GM21515 (cell line): Measurements from ENCODE around the gene CDV3.
A peak's percentile ranks its signal among the peaks of the same experiment; 100 is the strongest.
"Not testable (repeated sequence)": the region's sequence is repeated elsewhere in the genome, so short reads cannot be mapped to it uniquely, and the experiment has no call there.

Experiments used
- ATAC-seq: cut with Tn5 transposase; IDR thresholded peaks from one replicate; pipeline ENCODE4 v1.9.1; 2021; ENCODE audit not compliant: unreplicated experiment

CDV3 gene, protein sequence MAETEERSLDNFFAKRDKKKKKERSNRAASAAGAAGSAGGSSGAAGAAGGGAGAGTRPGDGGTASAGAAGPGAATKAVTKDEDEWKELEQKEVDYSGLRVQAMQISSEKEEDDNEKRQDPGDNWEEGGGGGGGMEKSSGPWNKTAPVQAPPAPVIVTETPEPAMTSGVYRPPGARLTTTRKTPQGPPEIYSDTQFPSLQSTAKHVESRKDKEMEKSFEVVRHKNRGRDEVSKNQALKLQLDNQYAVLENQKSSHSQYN

GRCh38 chr3:133573629-133574194, at the start of gene CDV3:
CDV3 (plus strand) TSS chr3:133573686; CDS start chr3:133574045, 359 bp downstream.
- peak; percentile 19 for ATAC-seq

DNA sequence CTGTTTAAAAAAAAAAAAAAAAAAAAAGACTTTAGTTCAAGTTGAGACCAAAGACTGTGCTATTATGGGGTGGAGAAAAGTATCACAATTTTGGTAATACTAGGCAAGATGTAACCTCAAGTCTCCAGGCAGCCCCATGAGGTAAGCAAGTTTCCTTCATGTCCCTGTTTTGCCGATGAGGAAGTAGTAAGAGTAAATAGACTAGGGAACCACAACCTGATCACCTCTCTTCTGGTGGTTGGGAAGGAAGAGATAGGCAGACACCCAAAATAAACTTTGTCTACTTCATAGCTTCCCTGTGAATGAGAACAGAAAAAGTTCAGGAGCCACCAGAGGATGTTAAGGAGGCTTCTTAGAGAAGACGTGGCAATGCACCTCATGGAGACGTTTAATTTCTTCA, 49.7 kb upstream of the CDV3 start:
- not testable (repeated sequence) for ATAC-seq

- ATAC-seq, result no peak
Observed at GRCh38 chr3:133525435-133525834, 48.1 kb upstream of the CDV3 start.

DNA sequence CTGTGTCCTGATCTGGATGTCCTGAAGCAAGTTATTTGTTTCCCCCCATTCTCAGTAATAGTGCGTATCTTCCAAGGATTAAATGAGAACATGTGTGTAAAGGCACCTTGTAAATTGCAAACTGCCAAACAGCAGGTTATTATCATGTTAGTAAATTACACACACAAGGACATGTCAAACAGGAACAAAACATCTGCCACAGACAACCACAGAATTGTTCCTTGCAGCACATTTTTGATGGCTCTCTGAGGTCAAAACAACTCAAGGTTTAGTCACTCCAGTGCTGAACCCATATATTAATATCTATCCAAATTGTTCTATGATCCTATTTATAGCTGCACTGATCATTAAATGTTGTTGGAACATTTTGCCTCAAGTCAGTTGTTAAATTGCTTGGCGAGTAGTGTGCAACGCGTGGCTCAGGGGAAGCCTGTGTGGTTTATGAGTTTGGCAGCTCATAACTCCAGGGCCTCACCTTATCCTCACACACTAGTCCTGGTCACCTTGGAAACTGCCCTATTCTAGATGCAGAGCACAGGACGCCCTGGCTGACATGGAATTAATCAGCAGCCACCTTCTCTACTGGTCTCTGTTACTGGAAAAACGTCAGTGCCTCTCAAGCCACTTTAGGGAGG, 46.3 kb upstream of the CDV3 start:
- ATAC-seq, result no peak

DNA sequence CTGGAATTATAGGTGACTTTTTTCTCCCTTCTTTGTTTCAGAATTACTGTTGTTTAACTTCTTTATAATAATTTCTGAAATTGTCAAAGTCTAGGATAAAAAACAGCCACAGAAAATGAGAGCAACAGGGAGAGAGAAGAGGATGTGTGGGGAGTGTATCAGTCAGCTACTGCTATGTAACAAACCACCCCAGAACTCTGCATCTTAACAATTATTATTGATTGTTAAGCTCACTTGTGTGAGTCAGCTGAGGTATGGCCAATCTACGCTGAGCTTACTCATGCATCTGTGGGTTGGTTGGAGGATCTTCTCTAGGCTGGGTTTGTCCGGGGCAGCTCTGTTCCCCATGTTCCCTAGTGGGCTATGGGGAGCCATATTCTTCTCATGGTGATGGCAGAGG, 43.7 kb upstream of the CDV3 start:
- ATAC-seq, result no peak

DNA sequence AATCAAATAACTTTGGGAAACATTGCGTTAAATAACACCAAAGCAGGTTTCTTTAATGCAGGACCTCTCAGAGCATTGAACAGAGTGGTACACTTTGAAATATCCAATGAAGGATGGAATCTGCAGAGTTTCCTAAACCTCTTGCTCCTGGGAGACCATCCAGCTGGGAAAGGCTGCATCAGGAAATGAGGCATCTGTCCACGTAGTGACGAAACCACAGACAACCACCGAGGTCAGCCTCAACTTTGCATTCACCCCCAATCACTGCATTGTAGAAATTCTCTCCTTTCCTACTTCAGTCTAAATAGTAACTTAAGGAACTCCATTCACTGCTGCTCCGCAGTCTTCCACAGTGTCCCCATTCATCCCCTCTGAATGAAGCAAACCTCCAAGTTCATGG, 41.5 kb upstream of the CDV3 start:
- no peak for ATAC-seq

DNA sequence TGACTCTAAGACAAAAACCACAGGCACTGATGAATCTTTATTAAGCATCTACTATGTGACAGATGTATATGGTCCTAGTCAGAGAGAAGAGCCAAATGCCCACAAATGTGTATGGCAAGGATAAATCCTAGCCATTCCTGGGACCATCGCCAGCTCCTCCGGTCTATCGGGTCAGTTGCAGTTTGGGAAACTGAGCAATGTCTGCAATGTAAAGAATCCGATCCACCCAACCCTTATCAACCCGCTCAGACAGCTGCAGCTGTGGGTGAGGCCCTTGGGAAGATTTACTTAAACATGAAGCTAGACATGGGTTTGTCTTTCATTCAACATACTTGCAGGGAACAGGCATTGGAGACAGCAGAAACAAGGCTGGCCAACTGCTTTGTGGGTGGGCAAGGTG, 40.5 kb upstream of the CDV3 start:
- ATAC-seq, result no peak

GRCh38 chr3:133535971-133536881, 37.3 kb upstream of the CDV3 start:
- ATAC-seq, result no peak

DNA sequence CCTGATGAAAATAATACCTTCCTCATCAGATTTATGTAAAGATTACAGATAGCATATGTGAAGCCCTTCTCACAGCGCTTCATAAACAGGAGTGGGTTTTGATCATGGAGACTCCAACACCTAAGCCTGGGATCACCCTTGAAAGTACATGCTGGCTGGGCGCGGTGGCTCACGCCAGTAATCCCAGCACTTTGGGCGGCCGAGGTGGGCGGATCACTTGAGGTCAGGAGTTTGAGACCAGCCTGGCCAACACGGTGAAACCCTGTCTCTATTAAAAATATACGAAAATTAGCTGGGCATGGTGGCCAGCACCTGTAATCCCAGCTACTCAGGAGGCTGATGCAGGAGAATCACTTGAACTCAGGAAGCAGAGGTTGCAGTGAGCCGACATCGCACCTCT, 36.4 kb upstream of the CDV3 start:
- ATAC-seq, result not testable (repeated sequence)

DNA sequence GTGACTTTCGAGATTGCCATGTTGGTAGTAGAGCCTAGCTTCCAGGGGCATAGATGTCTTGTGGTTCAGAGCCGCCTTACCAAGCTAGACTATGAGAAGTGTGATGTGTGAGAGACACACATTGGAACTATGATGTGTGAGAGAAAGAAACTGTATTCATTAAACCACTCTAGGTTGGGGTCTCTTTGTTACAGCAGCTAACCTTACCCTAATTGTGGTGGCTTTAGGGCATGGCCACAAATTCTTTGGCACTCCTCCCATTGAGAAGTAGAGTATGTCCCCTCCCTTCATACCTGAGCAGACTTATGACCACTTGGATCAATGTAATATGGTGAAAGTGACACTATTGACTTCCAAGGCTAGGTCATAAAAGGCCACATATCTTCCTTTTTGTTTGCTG, 35.3 kb upstream of the CDV3 start:
- ATAC-seq, result no peak

DNA sequence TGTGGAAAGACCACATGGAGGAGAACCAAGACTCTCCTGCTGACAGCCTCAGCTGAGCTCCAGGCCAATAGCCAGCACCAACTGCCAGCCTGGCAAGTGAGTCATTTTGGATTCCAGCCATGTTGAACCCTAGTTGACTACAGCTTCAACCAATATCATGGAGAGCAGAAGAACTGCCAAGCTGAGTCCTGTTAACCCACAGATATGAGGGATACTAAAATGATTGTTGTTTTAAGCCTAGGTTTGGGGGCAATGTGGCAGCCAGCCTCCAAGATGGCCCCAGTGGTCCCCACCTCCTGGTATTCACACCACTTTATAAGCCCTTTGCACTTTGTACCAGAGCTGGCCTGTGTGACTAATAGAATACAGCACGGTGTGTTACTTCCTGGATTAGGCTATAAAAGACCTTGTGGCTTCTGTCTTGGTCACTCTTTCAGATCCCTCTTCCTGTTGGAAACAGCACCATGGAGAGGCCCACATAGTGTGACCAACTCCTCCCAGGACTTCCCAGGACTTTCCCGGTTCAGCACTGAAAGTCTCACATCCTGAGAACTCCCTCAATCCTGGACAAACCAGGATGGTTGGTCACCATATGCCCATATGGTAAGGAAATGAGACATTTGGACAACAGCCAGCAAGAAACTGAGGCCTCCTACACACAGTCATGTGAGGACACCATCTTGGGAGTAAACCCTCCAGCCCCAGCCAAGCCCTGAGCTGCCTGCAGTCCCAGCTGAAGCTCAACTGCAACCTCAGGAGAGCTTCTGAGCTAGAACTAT, 32.4 kb upstream of the CDV3 start:
- ATAC-seq, result peak; percentile 67

GRCh38 chr3:133542871-133543270, 30.6 kb upstream of the CDV3 start:
- ATAC-seq, result no peak

DNA sequence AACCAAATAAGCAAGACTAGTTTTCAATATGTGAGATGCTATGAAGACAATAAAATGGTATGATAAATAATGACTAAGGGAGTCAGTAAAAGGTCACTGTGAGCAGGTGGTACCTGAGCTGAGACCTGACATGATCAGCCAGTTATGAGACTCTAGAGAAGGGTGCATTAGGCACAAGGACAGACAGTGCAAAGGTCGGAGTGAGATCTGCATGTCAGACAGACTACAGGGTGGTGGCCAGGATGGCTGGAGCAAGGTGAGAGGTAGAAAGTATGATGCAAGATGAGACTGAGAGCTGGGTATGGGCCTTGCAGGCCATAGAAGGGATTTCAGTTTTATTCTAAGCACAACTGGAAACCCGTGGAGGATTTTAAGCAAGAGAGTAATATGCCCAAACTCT, 28.5 kb upstream of the CDV3 start:
- ATAC-seq, result not testable (repeated sequence)

- ATAC-seq, result no peak
Observed at GRCh38 chr3:133547432-133548041, 25.9 kb upstream of the CDV3 start.

DNA sequence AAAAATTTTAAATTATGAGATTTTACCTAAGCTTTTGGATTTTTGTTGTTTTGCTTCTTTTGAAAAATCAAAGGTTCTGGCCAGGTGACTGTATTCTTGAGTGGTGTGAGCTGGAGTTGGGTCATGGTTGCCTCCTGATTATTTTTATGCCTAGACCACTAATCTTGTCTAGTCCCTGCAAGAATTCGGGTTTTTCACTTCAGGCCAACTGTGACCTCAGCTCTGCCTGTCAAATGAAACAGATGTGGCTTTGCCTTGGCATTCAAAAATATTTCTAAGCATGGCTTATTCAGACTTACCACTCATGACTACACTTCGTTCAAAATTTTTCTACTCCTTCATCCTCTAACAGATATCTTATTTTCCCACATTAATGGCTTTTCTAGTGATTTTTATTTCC, 25.4 kb upstream of the CDV3 start:
- no peak for ATAC-seq

DNA sequence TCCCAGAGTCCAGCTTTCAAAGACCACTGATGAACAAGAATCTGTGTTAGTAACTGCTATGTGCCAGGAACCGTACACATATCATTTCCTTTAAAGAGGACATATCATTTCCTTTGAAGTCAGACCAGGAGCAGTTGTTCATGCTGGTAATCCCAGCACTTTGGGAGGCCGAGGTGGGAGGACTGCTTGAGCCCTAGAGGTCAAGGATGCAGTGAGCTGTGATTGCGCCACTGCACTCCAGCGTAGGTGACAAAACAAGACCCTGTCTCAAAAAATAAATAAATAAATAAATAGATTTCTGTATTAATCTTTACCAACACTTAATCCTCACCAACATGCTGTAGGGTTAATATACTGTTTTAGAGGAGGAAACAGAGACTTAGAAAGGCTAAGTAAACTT, 23.9 kb upstream of the CDV3 start:
- ATAC-seq, result no peak

DNA sequence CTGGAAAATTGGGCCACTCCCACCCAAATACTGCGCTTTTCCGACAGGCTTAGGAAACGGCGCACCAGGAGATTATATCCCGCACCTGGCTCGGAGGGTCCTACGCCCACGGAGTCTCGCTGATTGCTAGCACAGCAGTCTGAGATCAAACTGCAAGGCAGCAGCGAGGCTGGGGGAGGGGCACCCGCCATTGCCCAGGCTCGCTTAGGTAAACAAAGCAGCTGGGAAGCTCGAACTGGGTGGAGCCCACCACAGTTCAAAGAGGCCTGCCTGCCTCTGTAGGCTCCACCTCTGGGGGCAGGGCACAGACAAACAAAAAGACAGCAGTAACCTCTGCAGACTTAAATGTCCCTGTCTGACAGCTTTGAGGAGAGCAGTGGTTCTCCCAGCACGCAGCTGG, 21.9 kb upstream of the CDV3 start:
- ATAC-seq, result not testable (repeated sequence)

DNA sequence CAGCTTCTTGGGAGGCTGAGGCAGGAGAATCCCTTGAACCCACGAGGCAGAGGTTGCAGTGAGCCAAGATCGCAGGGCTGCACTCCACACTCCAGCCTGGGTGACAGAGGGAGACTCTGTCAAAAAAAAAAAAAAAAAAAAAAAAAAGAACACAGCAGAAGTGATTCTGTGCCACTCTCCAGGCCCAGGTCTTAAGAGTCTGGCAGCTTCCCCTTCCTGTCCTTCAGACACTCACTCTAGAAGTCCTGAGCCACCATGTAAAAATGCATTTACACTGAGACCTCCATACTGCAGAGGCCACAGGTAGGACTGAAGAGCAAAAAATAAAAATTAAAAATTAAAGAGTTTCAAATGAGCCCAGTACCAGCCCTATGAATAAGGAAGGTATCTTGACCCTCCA, 11.8 kb upstream of the CDV3 start:
- no peak for ATAC-seq

- ATAC-seq, result no peak
Observed at GRCh38 chr3:133562376-133562775, 11.1 kb upstream of the CDV3 start.

- ATAC-seq, result no peak
Observed at GRCh38 chr3:133563186-133563591, 10.3 kb upstream of the CDV3 start.
